Measurements from ENCODE around the gene IGLON5.

- no peak for TF ChIP-seq CTCF (IDR thresholded peaks at IDR 0.05; ENCODE audit: low read depth, low read length)
- no peak for TF ChIP-seq EZH2phosphoT487 (IDR thresholded peaks at IDR 0.05; ENCODE audit: low read depth)
Measured at GRCh38 chr19:51331716-51332115, 20.3 kb downstream of the IGLON5 start.
